SU-DHL-6 (cell line): Measurements from ENCODE around the gene LIFR.

ENCODE experiments used
- H2AFZ ChIP-seq: fragments of 200-600 bp; sonication (generic); 2 replicates; pipeline ENCODE4 v1.6.1; 2014; ENCODE audit warnings: low read depth, mild to moderate bottlenecking, moderate library complexity, mixed read lengths, antibody characterized with exemption, low read length; ENCODE audit not compliant: severe bottlenecking
- H3F3A ChIP-seq: fragments of 200-600 bp; shearing (Covaris generic); 2 replicates; pipeline ENCODE4 v1.6.0; 2016; ENCODE audit warnings: antibody characterized with exemption, mild to moderate bottlenecking; ENCODE audit not compliant: insufficient read depth
- H3K27ac ChIP-seq: fragments of 200-600 bp; sonication (generic); 2 replicates; pipeline ENCODE4 v1.5.1; 2016; ENCODE audit warnings: low read depth, mild to moderate bottlenecking, low read length, moderate library complexity, mixed read lengths
- H3K27me3 ChIP-seq: fragments of 200-600 bp; sonication (generic), shearing (Covaris generic); 2 replicates; pipeline ENCODE4 v1.6.0; 2014; ENCODE audit warnings: mild to moderate bottlenecking, low read length
- H3K36me3 ChIP-seq: fragments of 200-600 bp; sonication (generic); 2 replicates; pipeline ENCODE4 v1.6.1; 2014; ENCODE audit warnings: mild to moderate bottlenecking, low read length, mixed read lengths
- H3K4me2 ChIP-seq: fragments of 300-600, 200-600 bp; shearing (Covaris generic), sonication (generic); 2 replicates; pipeline ENCODE4 v1.6.0; 2014; ENCODE audit warnings: low read length, low read depth, mild to moderate bottlenecking; ENCODE audit not compliant: poor library complexity, severe bottlenecking
- H3K4me3 ChIP-seq: fragments of 200-600 bp; sonication (generic); 2 replicates; pipeline ENCODE4 v1.5.1; 2014; ENCODE audit warnings: antibody characterized with exemption, low read length, mild to moderate bottlenecking, mixed read lengths; ENCODE audit not compliant: insufficient read depth, poor library complexity, severe bottlenecking
- H3K79me2 ChIP-seq: fragments of 200-600 bp; sonication (generic); 2 replicates; pipeline ENCODE4 v1.6.1; 2014; ENCODE audit warnings: mild to moderate bottlenecking, low read length, moderate library complexity; ENCODE audit not compliant: insufficient read depth
- H3K9ac ChIP-seq: fragments of 200-600 bp; sonication (generic); 2 replicates; pipeline ENCODE4 v1.7.0; 2014; ENCODE audit warnings: mild to moderate bottlenecking, low read length
- H3K9me2 ChIP-seq: fragments of 200-600 bp; sonication (generic); replicated peaks from 2 replicates; pipeline ENCODE4 v1.6.1; 2014; ENCODE audit warnings: low read length; ENCODE audit not compliant: insufficient read depth
- H3K9me3 ChIP-seq: fragments of 200-600 bp; sonication (generic); 2 replicates; pipeline ENCODE4 v1.6.1; 2014; ENCODE audit warnings: low read length, mixed read lengths; ENCODE audit not compliant: insufficient read depth
- H4K20me1 ChIP-seq: fragments of 200-600 bp; sonication (generic); 2 replicates; pipeline ENCODE4 v1.6.1; 2014; ENCODE audit warnings: low read depth, mild to moderate bottlenecking, antibody characterized with exemption, low read length, moderate library complexity, mixed read lengths
- EZH2phosphoT487 ChIP-seq: fragments of 200-600 bp; sonication (generic), shearing (Covaris generic); conservative IDR thresholded peaks from 2 replicates; pipeline ENCODE4 v1.6.1; 2018; ENCODE audit warnings: mild to moderate bottlenecking, antibody characterized with exemption, low read length, moderate library complexity, mixed read lengths
- TF ChIP-seq, protein P1 (sequence below): fragments of 200-600 bp; sonication (generic); IDR thresholded peaks from one replicate; pipeline ENCODE4 v1.5.1; 2017; ENCODE audit warnings: antibody characterized with exemption, mild to moderate bottlenecking, low read length, moderate library complexity; ENCODE audit not compliant: insufficient read depth, poor library complexity, severe bottlenecking

LIFR gene

DNA sequence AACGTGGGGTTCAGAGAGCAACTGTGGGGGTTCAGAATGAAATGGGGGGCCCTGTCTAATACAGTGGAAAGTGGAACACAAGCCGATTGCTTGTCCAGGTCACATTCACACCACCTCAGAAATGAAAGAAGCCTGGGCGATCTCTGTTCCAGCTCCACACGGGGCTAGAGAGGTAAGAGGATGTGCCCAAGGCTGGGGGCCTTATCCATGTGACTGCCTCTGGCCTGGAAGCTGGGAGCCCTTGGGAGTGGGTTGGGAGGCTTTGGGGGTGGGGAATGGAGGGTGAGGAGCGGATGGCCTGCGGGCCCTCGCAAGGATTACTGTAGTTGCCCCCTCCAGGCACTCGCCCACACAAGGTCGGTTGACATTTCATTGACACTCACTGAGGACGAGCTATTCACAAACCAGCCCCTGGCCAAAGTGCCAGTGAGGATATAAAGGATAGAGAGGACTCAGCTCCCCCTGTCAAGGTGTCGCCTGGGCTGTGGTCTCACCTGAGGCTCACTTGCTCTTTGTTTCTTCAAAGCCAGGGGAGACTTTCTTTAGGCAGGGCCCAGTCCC lies 86.7 kb downstream of the LIFR start:
- H3K9me2 ChIP-seq = no peaks in the 10 kb centered on the region
- H3K4me2 ChIP-seq = no peak overlapping the region
- no peak overlapping the region for H3K4me3 ChIP-seq
- no peaks in the 10 kb centered on the region for H3K36me3 ChIP-seq
- H3K9ac ChIP-seq = no peak overlapping the region
- H2AFZ ChIP-seq = no peak overlapping the region
- no peak overlapping the region for H3K27ac ChIP-seq
- no peaks in the 10 kb centered on the region for H3F3A ChIP-seq
- no peaks in the 10 kb centered on the region for H3K27me3 ChIP-seq
- no peaks in the 10 kb centered on the region for H4K20me1 ChIP-seq
- H3K9me3 ChIP-seq = no peaks in the 10 kb centered on the region
- TF ChIP-seq EZH2phosphoT487 = no peak
- TF ChIP-seq, protein P1, sequence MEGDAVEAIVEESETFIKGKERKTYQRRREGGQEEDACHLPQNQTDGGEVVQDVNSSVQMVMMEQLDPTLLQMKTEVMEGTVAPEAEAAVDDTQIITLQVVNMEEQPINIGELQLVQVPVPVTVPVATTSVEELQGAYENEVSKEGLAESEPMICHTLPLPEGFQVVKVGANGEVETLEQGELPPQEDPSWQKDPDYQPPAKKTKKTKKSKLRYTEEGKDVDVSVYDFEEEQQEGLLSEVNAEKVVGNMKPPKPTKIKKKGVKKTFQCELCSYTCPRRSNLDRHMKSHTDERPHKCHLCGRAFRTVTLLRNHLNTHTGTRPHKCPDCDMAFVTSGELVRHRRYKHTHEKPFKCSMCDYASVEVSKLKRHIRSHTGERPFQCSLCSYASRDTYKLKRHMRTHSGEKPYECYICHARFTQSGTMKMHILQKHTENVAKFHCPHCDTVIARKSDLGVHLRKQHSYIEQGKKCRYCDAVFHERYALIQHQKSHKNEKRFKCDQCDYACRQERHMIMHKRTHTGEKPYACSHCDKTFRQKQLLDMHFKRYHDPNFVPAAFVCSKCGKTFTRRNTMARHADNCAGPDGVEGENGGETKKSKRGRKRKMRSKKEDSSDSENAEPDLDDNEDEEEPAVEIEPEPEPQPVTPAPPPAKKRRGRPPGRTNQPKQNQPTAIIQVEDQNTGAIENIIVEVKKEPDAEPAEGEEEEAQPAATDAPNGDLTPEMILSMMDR = no peak
- no peaks in the 10 kb centered on the region for H3K79me2 ChIP-seq

DNA sequence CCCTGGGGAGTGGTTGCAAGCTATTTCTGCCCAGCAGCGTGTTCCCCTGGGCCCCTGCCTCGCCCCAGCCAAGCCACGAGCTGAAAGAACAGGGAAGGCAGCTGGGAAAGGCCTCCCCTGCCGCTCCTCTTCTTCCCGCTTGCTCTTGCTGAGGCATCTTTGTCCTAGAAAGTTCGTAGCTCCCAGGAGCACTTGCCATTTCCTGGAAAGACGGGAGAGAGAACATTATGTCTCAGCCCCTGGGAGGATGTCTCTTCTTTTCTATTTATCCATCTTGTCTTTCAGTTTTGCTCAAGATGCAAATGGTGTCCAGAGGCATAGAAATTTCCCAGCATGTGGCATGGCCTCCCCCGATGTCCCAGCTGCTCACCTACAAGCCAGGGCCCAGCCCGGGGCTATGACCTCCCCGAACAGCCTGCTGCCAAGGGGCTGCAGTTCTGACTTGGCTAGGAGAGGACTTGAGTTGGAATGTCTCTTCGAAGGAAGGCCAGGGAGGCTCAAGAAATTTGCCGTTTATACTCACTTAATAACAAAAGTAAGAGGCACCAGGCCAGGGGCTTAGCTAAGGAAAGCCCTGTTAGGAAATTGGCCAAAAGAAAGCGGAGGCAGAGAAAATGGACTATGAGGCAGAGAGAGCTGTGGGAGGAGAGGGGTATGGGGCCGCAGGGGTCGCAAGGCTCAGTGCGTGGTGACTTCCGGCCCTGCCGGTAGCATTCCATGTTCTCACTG lies 87.3 kb downstream of the LIFR start:
- no peak overlapping the region for H3K9ac ChIP-seq
- no peaks in the 10 kb centered on the region for H3F3A ChIP-seq
- H4K20me1 ChIP-seq = no peaks in the 10 kb centered on the region
- H3K4me2 ChIP-seq = no peak overlapping the region
- H3K36me3 ChIP-seq = no peaks in the 10 kb centered on the region
- H3K27me3 ChIP-seq = no peaks in the 10 kb centered on the region
- H2AFZ ChIP-seq = no peak overlapping the region
- H3K79me2 ChIP-seq = no peaks in the 10 kb centered on the region
- H3K9me2 ChIP-seq = no peaks in the 10 kb centered on the region
- H3K4me3 ChIP-seq = no peak overlapping the region
- TF ChIP-seq EZH2phosphoT487 = no peak
- TF ChIP-seq, protein P1 = no peak
- H3K9me3 ChIP-seq = no peaks in the 10 kb centered on the region
- H3K27ac ChIP-seq = no peak overlapping the region

DNA sequence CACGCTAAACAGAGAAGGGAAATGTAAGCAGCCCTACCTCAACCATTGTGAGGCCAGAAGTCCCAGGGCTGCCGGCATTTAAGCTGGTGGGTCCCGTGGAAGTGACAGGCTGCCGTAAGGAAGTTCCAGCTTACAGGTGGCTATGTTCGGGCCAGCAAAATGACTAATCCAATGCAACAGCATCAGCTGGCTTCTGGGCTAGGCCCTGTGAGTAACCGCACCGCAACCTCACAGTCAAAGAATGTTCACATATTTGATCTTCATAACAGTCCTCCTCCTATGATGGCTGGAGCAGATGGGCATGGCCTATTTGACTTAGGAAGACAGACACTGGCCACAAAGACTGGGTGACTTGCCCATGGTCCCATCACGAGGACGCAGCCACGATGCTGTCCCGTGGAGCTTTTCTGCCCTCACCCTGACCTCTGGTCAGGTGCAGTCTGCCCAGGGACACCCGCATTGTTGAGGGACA lies 88.2 kb downstream of the LIFR start:
- Histone ChIP-seq H3K4me2 (no peak overlapping the region), H3K4me3 (no peak overlapping the region), H2AFZ (no peak overlapping the region), H3F3A (no peaks in the 10 kb centered on the region), H4K20me1 (no peaks in the 10 kb centered on the region), H3K79me2 (no peaks in the 10 kb centered on the region), H3K27me3 (no peaks in the 10 kb centered on the region), H3K27ac (no peak overlapping the region), H3K9ac (no peak overlapping the region), H3K9me3 (no peaks in the 10 kb centered on the region), H3K36me3 (no peaks in the 10 kb centered on the region), H3K9me2 (no peaks in the 10 kb centered on the region)
- TF ChIP-seq, protein P1 = no peak
- TF ChIP-seq EZH2phosphoT487 = no peak
